Calu3 (cell line): ENCODE results near the gene AP1S2. TPM values are rescaled to one million over a fixed set of nuclear protein-coding genes. Genes with fewer than 3 reads are reported as not detected.

ENCODE experiments used
- BruUV-seq: library from RNA; stranded (reverse); fragments of 400-500 nt; replicated peaks from 2 replicates; lab custom pipeline; 2021; lab: Mats Ljungman, UMichigan
- CTCF ChIA-PET: fragments of 300-600 bp; sonication (Branson Sonifier 250); formaldehyde crosslinking; loops from one replicate; lab custom pipeline; 2022; ENCODE audit warnings: antibody characterized with exemption; lab: Charles Lee
- DNase-seq: peaks from one replicate; pipeline ENCODE4 v3.0.0; 2022
- H3K27ac Mint-ChIP-seq: one replicate; pipeline ENCODE4 v1.8.0; 2022; ENCODE audit warnings: mixed read lengths; ENCODE audit not compliant: unreplicated experiment
- H3K27me3 Mint-ChIP-seq: one replicate; pipeline ENCODE4 v1.8.0; 2022; ENCODE audit warnings: mixed read lengths; ENCODE audit not compliant: unreplicated experiment
- H3K36me3 Mint-ChIP-seq: one replicate; pipeline ENCODE4 v1.8.0; 2022; ENCODE audit warnings: mild to moderate bottlenecking, moderate library complexity, mixed read lengths; ENCODE audit not compliant: insufficient read depth, unreplicated experiment
- H3K4me1 Mint-ChIP-seq: one replicate; pipeline ENCODE4 v1.8.0; 2022; ENCODE audit warnings: mild to moderate bottlenecking, low read depth, mixed read lengths; ENCODE audit not compliant: unreplicated experiment
- H3K4me3 Mint-ChIP-seq: one replicate; pipeline ENCODE4 v1.8.0; 2022; ENCODE audit warnings: mild to moderate bottlenecking, low read depth, moderate library complexity, mixed read lengths; ENCODE audit not compliant: unreplicated experiment
- H3K9me3 Mint-ChIP-seq: one replicate; pipeline ENCODE4 v1.8.0; 2022; ENCODE audit warnings: low read depth, mixed read lengths; ENCODE audit not compliant: unreplicated experiment
- intact Hi-C: fragments of 100-400 bp; cut with micrococcal nuclease; formaldehyde crosslinking; loops from one replicate; pipeline ENCODE4 v1.10.0; 2022; ENCODE audit not compliant: unreplicated experiment
- total RNA-seq: library from RNA; stranded (reverse); gene quantifications from 2 replicates; pipeline ENCODE4 v1.2.3, GENCODE V29; 2022
- TF ChIP-seq, protein P1 (sequence below): fragments of 200-600 bp; IDR thresholded peaks from one replicate; pipeline ENCODE4 v1.8.0; 2022; ENCODE audit warnings: antibody characterized with exemption; ENCODE audit not compliant: unreplicated experiment

AP1S2 gene
- total RNA-seq, 1 experiment from 2014 or later: 57.5 TPM

GRCh38 chrX:15890463-15890862, 35.9 kb upstream of the AP1S2 start:
- H3K4me3 Mint-ChIP-seq: no peak overlapping the region
- BruUV-seq: no TSS peak
- H3K27ac Mint-ChIP-seq: no peak overlapping the region
- H3K4me1 Mint-ChIP-seq: peaks cover 7% of the 10 kb centered on the region
- intact Hi-C loops: no loop called here
- CTCF ChIA-PET: no interaction called here
- no peaks in the 10 kb centered on the region for H3K36me3 Mint-ChIP-seq
- peaks cover 4% of the 10 kb centered on the region for H3K9me3 Mint-ChIP-seq
- TF ChIP-seq, protein P1, sequence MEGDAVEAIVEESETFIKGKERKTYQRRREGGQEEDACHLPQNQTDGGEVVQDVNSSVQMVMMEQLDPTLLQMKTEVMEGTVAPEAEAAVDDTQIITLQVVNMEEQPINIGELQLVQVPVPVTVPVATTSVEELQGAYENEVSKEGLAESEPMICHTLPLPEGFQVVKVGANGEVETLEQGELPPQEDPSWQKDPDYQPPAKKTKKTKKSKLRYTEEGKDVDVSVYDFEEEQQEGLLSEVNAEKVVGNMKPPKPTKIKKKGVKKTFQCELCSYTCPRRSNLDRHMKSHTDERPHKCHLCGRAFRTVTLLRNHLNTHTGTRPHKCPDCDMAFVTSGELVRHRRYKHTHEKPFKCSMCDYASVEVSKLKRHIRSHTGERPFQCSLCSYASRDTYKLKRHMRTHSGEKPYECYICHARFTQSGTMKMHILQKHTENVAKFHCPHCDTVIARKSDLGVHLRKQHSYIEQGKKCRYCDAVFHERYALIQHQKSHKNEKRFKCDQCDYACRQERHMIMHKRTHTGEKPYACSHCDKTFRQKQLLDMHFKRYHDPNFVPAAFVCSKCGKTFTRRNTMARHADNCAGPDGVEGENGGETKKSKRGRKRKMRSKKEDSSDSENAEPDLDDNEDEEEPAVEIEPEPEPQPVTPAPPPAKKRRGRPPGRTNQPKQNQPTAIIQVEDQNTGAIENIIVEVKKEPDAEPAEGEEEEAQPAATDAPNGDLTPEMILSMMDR: no peak
- H3K27me3 Mint-ChIP-seq: no peaks in the 10 kb centered on the region
- DNase-seq: no peak

DNA sequence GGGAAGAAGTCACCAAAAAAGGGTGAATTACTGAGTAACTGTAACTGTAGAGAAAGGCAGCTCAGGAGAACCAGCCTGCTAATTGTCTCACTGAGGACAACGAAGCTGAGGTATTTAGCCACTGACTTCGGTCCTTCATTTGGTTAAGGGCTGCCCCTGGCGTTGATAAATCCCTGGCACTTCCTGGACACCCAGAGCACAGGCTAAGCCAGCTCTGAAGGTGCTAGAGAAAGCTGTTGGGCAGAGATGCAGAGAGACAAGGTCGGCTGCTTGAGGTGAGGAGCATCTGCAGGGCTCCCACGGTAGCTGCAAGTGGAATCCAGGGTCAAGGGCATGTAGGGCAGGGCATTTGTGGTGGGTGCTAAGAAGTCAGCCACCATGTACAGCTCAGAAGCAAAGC, 33.4 kb upstream of the AP1S2 start:
- CTCF ChIA-PET: no interaction called here
- Mint-ChIP-seq H3K9me3 (no peaks in the 10 kb centered on the region), H3K27me3 (no peaks in the 10 kb centered on the region), H3K27ac (no peak overlapping the region), H3K4me3 (no peak overlapping the region), H3K4me1 (peaks cover 20% of the 10 kb centered on the region), H3K36me3 (peaks cover 1% of the 10 kb centered on the region)
- TF ChIP-seq, protein P1: no peak
- no peak for DNase-seq
- intact Hi-C loops: no loop called here
- no TSS peak for BruUV-seq

- Mint-ChIP-seq H3K36me3 (peaks cover 6% of the 10 kb centered on the region), H3K4me3 (no peak overlapping the region), H3K9me3 (no peaks in the 10 kb centered on the region), H3K27me3 (no peaks in the 10 kb centered on the region), H3K4me1 (peaks cover 29% of the 10 kb centered on the region), H3K27ac (peak overlapping the region; percentile 16)
- intact Hi-C loops: no loop called here
- CTCF ChIA-PET: no interaction called here
- DNase-seq: no peak
- BruUV-seq: no TSS peak
- TF ChIP-seq, protein P1: no peak
Observed at GRCh38 chrX:15883540-15883863, 28.9 kb upstream of the AP1S2 start.

DNA sequence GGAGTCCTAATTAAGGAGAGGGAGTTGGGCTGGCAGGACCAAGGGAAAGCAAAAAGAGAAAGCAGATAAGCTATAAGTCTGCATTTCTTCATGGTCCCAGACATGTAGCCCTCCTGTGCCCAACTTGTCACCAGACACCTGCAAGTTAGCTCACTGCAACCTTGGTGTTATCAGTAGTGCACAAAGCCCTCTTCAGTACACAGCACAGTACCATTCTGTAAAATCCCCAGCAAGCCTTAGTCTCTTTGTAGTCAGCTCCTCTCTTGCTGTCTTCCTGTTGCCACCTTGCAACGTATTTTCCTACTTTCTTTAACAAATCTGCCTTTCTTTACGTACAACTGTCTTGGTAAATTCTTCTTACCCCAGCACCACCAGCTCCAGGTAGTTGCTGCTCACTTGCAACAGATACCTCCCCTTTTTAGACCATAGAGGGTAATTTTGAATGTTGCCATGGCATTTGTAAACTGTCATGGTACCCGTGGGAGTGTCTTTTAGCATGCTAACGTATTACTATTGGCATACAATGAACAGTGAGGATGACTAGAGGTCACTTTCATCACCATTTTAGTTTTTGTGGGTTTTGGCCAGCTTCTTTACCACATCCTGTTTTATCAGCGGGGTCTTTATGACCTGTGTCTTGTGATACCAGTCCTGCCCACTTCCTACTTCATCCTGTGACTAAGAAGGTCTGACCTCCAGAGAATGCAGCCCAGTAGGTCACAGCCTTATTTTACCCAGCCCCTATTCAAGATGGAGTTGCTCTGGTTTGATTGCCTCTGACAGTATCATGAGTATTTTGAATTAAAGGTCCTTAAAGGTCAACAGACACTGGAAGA, 28.3 kb upstream of the AP1S2 start:
- intact Hi-C loops: no loop called here
- DNase-seq: peak; percentile 16
- Mint-ChIP-seq H3K27me3 (no peaks in the 10 kb centered on the region), H3K36me3 (peaks cover 6% of the 10 kb centered on the region), H3K4me1 (peaks cover 29% of the 10 kb centered on the region), H3K9me3 (peaks cover 2% of the 10 kb centered on the region), H3K27ac (peak overlapping the region; percentile 81), H3K4me3 (no peak overlapping the region)
- BruUV-seq: no TSS peak
- CTCF ChIA-PET: no interaction called here
- TF ChIP-seq, protein P1: no peak
